RWPE1 (cell line): Measurements from ENCODE around the gene SORL1.
"Not testable (repeated sequence)": the region's sequence is repeated elsewhere in the genome, so short reads cannot be mapped to it uniquely, and the experiment has no call there.

Experiments used
- CTCF ChIA-PET: fragments of 350-600 bp; sonication (Branson Sonifier 250); formaldehyde crosslinking; extraction: SDS; loops from one replicate; lab custom pipeline; 2021; lab: Yijun Ruan, JAX
- POLR2A ChIA-PET: fragments of 400-600 bp; formaldehyde crosslinking; extraction: SDS; loops from one replicate; lab custom pipeline; 2020; ENCODE audit warnings: antibody characterized with exemption; ENCODE audit not compliant: low non-redundant PET; lab: Yijun Ruan, JAX
- DNase-seq: peaks from one replicate; pipeline ENCODE4 v3.0.0; 2012; ENCODE audit warnings: low spot score
- H3K27ac ChIP-seq: fragments of 450-650 bp; 2 replicates; pipeline ENCODE4 v1.5.1; 2017
- TF ChIP-seq, protein P1 (sequence below): fragments of 450-650 bp; conservative IDR thresholded peaks from 2 replicates; pipeline ENCODE4 v1.5.1; 2017; ENCODE audit warnings: low read depth, mild to moderate bottlenecking

Gene SORL1

DNA sequence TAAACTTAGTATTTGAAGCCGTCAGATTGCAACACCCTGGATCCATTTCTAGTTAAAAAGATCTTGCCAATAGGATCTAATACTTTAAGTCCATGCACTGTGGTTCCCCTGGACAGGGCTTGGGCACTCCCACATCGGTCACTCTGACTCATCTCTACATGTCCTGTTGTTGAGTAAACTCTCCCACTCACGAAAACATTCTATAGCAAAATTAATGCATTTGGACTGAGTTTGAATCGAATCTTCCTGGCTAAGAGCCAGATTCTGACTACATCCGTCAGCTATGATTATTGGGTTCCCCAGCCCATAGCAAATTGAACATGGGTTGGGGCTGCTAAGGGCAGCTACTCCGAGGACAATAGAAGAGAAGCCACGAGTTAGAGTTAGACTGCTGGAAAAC lies 182.8 kb downstream of the SORL1 start:
- no peak overlapping the region for H3K27ac ChIP-seq
- POLR2A ChIA-PET = no interaction called here
- TF ChIP-seq, protein P1, sequence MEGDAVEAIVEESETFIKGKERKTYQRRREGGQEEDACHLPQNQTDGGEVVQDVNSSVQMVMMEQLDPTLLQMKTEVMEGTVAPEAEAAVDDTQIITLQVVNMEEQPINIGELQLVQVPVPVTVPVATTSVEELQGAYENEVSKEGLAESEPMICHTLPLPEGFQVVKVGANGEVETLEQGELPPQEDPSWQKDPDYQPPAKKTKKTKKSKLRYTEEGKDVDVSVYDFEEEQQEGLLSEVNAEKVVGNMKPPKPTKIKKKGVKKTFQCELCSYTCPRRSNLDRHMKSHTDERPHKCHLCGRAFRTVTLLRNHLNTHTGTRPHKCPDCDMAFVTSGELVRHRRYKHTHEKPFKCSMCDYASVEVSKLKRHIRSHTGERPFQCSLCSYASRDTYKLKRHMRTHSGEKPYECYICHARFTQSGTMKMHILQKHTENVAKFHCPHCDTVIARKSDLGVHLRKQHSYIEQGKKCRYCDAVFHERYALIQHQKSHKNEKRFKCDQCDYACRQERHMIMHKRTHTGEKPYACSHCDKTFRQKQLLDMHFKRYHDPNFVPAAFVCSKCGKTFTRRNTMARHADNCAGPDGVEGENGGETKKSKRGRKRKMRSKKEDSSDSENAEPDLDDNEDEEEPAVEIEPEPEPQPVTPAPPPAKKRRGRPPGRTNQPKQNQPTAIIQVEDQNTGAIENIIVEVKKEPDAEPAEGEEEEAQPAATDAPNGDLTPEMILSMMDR = no peak
- CTCF ChIA-PET = interaction anchor here (0.6 to 0.7 kb wide), 2 partner anchors 192 to 998 kb away, joined by 3 to 6 read pairs; no protein-coding TSS in a partner anchor
- DNase-seq = peak; percentile 62

DNA sequence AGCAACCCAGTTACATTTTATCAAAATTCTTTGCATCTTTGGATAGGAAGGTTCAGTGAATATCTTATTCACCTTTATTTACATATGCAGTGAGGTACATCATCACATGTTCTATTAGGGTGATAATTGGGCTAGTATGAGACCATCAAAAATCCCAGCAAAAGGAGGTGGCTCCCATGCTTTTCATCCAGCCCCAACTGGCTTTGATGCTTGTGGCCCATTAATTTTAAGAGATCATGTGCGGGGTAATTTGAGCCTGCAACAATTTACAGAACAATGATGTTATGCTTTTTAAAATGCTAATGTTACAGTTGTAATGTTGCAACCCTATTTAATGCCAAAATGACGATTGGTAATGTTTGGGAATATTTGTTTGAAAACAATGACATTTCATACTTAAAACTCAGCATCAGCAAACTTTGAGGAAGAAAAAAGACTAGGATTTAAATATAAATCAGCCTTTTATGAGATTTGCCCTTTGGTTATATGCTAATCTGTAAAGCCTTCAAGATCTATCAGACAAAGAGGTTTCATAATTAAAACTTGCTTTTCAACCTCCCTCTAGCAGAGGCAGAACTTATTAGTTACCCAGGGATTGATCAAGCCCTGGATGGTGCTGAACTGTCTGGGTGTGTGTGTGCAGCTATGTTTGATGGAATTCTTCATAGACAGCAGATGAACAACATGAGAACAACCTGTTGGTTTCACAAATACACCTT lies 184.1 kb downstream of the SORL1 start:
- ChIA-PET CTCF (no interaction called here), POLR2A (no interaction called here)
- TF ChIP-seq, protein P1 = no peak
- DNase-seq = no peak
- H3K27ac ChIP-seq = no peak overlapping the region

DNA sequence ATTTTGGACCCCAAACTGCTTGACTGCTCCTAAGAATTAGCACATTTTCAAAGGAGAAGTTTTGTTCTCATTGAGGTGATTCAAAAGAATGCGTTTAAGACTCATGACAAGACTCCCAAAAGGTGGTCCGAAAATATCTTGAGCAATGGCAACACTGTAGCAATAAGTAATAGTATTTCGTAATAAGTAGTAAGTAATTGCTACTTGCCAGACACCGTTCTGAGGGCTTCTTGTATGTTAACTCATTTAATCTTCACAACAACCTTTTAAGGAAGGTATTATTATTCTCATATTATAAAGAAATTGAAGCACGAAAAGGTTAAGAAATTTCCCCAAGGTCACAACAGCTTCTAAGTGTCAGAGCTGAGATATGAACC lies 184.7 kb downstream of the SORL1 start:
- ChIA-PET CTCF (no interaction called here), POLR2A (no interaction called here)
- TF ChIP-seq, protein P1 = no peak
- no peak for DNase-seq
- H3K27ac ChIP-seq = no peak overlapping the region

DNA sequence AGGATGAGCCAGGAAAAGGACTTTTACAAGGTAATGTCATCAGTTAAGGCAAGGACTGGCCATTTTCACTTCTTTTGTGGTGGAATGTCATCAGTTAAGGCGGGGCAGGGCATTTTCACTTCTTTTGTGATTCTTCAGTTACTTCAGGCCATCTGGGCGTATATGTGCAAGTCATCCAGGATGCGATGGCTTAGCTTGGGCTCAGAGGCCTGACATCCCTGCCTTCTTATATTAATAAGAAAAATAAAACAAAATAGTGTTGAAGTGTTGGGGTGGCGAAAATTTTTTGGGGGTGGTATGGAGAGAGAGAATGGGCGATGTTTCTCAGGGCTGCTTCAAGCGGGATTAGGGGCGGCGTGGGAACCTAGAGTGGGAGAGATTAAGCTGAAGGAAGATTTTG lies 185.5 kb downstream of the SORL1 start:
- POLR2A ChIA-PET, DNase-seq, H3K27ac ChIP-seq: not testable (repeated sequence)
- CTCF ChIA-PET = interaction anchor here (0.6 kb wide), 1 partner anchor 1090 kb away, joined by 3 read pairs; no protein-coding TSS in a partner anchor

DNA sequence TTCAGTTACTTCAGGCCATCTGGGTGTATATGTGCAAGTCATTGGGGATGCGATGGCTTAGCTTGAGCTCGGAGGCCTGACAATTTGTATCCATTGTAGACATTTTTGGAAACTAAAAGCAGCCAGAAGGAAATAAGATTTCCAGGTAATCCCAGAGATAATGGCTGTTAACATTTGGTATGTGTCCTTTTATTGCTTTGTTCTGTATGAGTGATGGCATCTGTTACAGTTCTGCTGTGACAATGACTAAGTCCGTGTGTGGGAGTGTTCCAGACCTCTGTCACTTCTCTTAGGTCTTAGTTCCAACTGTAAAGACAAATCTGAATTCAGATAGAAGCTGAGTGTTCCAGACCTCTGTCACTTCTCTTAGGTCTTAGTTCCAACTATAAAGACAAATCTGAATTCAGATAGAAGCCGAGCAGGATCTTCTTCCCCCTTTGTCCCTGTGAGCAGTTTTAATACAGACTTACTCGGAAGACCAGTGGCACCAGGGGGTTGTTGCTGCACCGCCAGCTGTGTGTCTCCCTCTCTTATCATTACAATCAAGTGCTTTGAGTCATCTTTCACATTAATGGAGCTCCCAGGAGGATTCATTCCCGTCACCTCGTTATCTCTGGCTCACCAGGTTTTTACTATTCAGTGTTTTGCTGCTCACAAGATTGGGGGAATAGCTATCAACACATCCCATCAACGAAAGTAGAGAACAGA lies 191.5 kb downstream of the SORL1 start:
- ChIA-PET CTCF (no interaction called here), POLR2A (no interaction called here)

DNA sequence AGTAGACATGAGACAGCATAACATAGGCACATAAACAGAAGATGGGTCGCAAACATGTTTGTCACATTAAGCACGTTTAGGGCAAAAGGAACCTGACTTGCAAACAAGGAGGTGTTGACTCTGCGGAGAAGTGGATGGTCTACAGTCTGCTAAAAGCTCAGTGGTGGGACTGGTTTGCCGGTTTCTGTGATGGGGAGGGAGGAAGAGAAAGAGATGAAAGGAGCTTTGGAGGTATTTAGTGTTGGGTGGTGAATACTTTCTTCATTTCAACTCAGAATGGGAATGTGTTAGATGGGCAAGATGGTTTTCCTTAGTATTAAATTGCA lies 192.0 kb downstream of the SORL1 start:
- no peak for DNase-seq
- POLR2A ChIA-PET = no interaction called here
- CTCF ChIA-PET = interaction anchor here (1.5 kb wide), 1 partner anchor 12 kb away, joined by 5 read pairs; no protein-coding TSS in a partner anchor
- TF ChIP-seq, protein P1 = no peak
- no peak overlapping the region for H3K27ac ChIP-seq

More for the DNA sequence above, 191.5 kb downstream of the SORL1 start:
- TF ChIP-seq, protein P1 = no peak
- no peak overlapping the region for H3K27ac ChIP-seq
- no peak for DNase-seq

DNA sequence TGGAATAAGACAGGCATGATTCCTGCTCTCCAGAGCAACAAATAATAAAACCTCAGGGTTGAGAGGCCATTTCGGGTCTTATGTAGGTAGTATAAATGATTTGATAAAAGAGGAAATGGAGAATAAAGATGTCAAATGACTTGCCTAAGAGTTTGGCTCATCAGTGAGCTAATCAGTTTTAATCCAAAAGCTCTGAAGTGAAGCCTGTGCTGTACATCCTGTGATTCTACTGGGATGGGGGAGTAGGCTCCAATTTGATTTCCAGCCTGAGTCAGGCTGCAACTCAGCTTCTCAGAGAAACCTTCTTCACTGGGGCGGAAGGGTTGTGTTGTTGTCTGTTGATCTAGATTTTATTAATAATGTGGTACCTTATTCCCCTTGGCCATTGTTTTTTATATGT lies 192.9 kb downstream of the SORL1 start:
- no peak for DNase-seq
- H3K27ac ChIP-seq = no peak overlapping the region
- ChIA-PET POLR2A (no interaction called here), CTCF (interaction anchor here (1.5 kb wide), 1 partner anchor 11 kb away, joined by 5 read pairs; no protein-coding TSS in a partner anchor)
- TF ChIP-seq, protein P1 = no peak
